Activated T-helper 1 cell treated with Interleukin-2 at 50 U/mL for 16 hours (primary cell): ENCODE results near the gene TBC1D10A.

Experiments
- DNase-seq: peaks from one replicate; pipeline ENCODE4 v3.0.0-alpha.2; 2020; ENCODE audit warnings: low read depth

Gene TBC1D10A

GRCh38 chr22:30320021-30320556 is 6.7 kb downstream of the TBC1D10A start:
- DNase-seq, result no peak

- DNase-seq, result no peak
Measured at GRCh38 chr22:30318799-30319419, 7.8 kb downstream of the TBC1D10A start.

- no peak for DNase-seq
Measured at GRCh38 chr22:30317778-30318177, 9.0 kb downstream of the TBC1D10A start.

- no peak for DNase-seq
Measured at GRCh38 chr22:30315962-30316576, 10.7 kb downstream of the TBC1D10A start.

- peak; percentile 26 for DNase-seq
Measured at GRCh38 chr22:30314915-30315314, 11.8 kb downstream of the TBC1D10A start.

GRCh38 chr22:30313527-30314363 is 13.0 kb downstream of the TBC1D10A start:
- DNase-seq, result no peak

- no peak for DNase-seq
Measured at GRCh38 chr22:30312053-30312452, 14.7 kb downstream of the TBC1D10A start.

GRCh38 chr22:30310881-30311771 is 15.6 kb downstream of the TBC1D10A start:
- no peak for DNase-seq

- no peak for DNase-seq
Measured at GRCh38 chr22:30309951-30310741, 16.6 kb downstream of the TBC1D10A start.

GRCh38 chr22:30308518-30309230 is 18.1 kb downstream of the TBC1D10A start:
- DNase-seq, result no peak

- DNase-seq, result no peak
Measured at GRCh38 chr22:30308093-30308492, 18.6 kb downstream of the TBC1D10A start.

GRCh38 chr22:30307041-30307574 is 19.6 kb downstream of the TBC1D10A start:
- DNase-seq, result no peak

- DNase-seq, result no peak
Measured at GRCh38 chr22:30306627-30307011, 20.1 kb downstream of the TBC1D10A start.

- DNase-seq, result no peak
Measured at GRCh38 chr22:30305906-30306626, 20.7 kb downstream of the TBC1D10A start.

- peak; percentile 43 for DNase-seq
Measured at GRCh38 chr22:30305519-30305905, 21.2 kb downstream of the TBC1D10A start.

- DNase-seq, result no peak
Measured at GRCh38 chr22:30304495-30305244, 22.1 kb downstream of the TBC1D10A start.

- DNase-seq, result no peak
Measured at GRCh38 chr22:30302810-30303138, 24.0 kb downstream of the TBC1D10A start.

GRCh38 chr22:30301995-30302809 is 24.5 kb downstream of the TBC1D10A start:
- DNase-seq, result no peak
